A673 (cell line): Measurements from ENCODE around the gene ANGEL2.

Experiments used
- CTCF ChIP-seq: fragments of 300-800, 200-600 bp; sonication (generic); conservative IDR thresholded peaks from 2 replicates; pipeline ENCODE4 v1.5.1; 2017; ENCODE audit warnings: low read depth, mild to moderate bottlenecking, antibody characterized with exemption, low read length, moderate library complexity, mixed read lengths
- EZH2 ChIP-seq: fragments of 200-600 bp; sonication (generic); IDR thresholded peaks from 2 replicates; pipeline ENCODE4 v1.6.1; 2017; ENCODE audit warnings: borderline replicate concordance, low read depth, mild to moderate bottlenecking, mixed read lengths, antibody characterized with exemption, low read length; ENCODE audit not compliant: poor library complexity, severe bottlenecking

GRCh38 chr1:212955961-212956620 is 59.6 kb downstream of the ANGEL2 start:
- TF ChIP-seq CTCF (no peak), EZH2 (no peak)
